Astrocyte (in vitro differentiated cells and primary cell): ENCODE data around the gene OR6J1.
"Not testable (repeated sequence)": the region's sequence is repeated elsewhere in the genome, so short reads cannot be mapped to it uniquely, and the experiment has no call there.

Experiments used
- EZH2 ChIP-seq: IDR thresholded peaks from 2 replicates; pipeline ENCODE4 v1.6.1; 2012; ENCODE audit warnings: mild to moderate bottlenecking, low read length, inconsistent platforms; ENCODE audit not compliant: insufficient read depth
- TF ChIP-seq, protein P1 (sequence below): IDR thresholded peaks from 2 replicates; pipeline ENCODE4 v1.5.1; 2011; ENCODE audit warnings: low read depth, mild to moderate bottlenecking, inconsistent platforms, low read length, moderate library complexity; ENCODE audit not compliant: insufficient read depth

DNA sequence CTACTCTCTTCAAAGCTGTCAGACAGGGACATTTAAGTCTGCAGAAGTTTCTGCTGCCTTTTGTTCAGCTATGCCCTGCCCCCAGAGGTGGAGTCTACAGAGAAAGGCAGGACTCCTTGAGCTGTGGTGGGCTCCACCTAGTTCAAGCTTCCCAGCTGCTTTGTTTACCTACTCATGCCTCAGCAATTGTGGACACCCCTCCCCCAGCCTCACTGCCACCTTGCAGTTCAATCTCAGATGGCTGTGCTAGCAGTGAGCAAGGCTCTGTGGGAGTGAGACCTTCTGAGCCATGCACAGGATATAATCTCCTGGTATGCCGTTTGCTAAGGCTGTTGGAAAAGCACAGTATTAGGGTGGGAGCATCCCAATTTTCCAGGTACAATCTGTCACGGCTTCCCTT lies 33.4 kb upstream of the OR6J1 start:
- TF ChIP-seq, protein P1, sequence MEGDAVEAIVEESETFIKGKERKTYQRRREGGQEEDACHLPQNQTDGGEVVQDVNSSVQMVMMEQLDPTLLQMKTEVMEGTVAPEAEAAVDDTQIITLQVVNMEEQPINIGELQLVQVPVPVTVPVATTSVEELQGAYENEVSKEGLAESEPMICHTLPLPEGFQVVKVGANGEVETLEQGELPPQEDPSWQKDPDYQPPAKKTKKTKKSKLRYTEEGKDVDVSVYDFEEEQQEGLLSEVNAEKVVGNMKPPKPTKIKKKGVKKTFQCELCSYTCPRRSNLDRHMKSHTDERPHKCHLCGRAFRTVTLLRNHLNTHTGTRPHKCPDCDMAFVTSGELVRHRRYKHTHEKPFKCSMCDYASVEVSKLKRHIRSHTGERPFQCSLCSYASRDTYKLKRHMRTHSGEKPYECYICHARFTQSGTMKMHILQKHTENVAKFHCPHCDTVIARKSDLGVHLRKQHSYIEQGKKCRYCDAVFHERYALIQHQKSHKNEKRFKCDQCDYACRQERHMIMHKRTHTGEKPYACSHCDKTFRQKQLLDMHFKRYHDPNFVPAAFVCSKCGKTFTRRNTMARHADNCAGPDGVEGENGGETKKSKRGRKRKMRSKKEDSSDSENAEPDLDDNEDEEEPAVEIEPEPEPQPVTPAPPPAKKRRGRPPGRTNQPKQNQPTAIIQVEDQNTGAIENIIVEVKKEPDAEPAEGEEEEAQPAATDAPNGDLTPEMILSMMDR: not testable (repeated sequence)
- not testable (repeated sequence) for TF ChIP-seq EZH2
